NCI-H69 (cell line): Measurements from ENCODE around the gene DENND10.
"Not testable (repeated sequence)": the region's sequence is repeated elsewhere in the genome, so short reads cannot be mapped to it uniquely, and the experiment has no call there.

Experiments used
- DNase-seq: peaks from one replicate; lab custom pipeline; 2025; lab: John Stamatoyannopoulos, UW

The DENND10 gene

DNA sequence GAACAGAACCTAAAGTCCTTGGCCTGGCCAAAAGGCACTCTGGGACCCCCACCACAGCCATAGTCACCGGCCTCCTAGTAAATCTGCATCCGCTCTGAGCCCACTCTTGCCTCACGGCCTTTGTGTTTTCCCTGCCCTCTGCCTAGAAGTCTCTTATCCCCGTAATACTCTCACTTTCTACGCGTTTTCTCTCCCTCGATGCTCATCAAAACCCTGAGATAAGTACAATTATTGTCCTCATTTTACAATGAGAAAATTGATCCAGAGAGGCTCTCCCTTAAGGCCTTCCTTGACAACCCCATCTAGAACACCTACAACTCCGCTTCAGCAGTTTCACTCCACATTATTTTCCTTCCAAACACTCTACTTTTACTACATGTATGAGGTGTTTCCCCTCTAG is 63.1 kb downstream of the DENND10 start:
- no peak for DNase-seq

DNA sequence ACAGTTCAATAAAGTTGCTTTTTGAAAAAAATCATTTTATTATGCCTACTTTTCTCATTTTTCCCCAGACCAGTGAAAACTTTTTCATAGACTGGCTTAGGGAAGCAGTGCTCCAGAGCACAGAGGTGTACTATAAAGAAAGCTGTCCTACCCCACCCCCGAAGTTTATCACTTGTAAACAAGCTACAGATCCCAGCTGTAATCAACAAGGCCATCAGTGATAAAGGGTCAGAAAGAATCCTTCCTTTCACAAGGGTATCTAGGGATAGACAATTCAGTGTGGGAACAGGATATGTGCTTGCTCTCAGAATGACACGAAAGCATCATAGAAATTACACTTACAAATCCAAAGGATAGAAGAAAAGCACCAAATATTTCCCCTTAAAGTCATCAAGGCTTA is 70.2 kb downstream of the DENND10 start:
- no peak for DNase-seq

DNA sequence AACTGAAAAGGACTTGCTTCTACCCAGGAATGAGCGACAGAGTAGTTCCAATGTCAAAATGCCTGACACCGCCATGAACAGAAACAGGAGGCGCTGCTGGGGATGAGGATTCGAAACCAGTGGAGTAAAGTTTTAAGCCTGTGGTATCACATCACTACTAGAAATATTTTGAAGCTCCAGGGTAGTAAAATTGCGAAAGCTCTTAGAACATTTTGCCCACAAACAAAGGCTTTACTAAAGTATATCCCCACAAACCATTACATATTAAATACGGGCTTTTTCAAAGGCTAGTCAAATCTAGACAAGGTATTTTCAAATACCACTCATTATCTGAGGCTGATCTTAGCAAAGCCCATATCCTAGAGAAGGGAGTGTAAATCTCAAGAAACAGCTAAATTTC is 72.3 kb downstream of the DENND10 start:
- DNase-seq, result no peak

DNA sequence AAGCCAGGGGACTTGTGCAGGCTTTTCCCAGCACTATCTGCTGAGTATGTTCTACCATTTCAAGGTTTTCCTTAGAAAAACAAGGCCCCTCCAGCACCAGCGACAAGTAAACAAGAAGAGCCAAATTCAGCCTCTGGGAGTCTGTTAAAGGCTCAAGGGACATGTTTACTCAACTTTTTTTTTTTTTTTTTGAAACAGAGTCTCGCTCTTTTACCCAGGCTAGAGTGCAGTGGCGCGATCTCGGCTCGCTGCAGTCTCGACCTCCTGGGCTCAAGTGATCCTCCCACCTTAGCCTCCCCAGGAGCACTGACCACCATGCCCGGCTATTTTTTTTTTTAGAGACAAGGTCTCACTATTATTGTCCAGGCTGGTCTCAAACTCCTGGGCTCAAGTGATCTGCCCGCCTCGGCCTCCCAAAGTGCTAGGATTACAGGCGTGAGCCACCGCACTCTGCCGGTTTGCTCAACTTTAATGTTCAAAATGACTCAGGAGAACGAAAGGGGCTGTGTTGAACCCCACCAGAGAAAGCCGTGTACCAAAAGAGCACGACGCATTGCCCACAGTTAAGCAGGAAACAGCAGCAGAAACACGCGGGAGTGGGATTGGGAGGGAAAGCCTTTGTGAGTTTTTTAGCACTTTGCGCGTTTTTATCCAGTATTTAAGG is 73.9 kb downstream of the DENND10 start:
- DNase-seq, result no peak

DNA sequence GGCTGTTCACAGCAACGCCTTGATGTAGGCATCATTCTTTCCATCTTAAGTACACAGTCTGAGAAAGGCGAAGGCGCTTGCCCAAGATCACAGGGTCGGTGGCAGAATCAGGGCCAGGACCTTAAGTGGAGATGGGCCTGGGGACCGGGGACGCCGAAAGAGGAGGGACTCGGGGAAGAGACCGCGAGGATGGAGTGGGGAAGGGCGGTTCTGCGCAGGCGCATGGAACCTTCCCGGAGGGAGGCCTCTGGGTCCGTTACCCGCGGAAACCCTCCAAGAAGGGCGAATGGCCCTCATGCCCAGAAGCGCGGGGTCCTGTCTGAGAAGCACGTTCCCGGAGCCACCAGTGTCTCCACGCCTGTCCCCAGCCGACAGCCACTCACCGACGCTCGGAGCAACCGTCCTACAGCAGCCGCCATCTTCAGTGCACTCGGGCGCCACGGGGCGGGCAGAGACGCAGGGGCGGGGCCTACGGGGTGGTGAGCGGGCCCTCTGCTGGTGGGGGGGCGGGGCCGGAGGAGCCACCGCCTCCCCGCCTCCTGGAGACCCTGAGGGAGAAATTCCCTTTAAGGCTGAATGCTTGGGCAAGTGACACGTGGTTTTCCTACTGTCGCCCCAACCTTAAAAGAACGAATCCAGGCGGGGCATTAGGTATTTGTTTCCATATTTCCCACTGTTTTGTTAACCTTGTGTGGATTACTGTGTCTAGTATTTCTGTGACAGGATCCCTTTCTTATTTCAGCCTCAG is 74.6 kb downstream of the DENND10 start, which contains the start of gene PRDX3:
PRDX3 (minus strand) TSS at position 441 of the 748 bp plus-strand sequence; CDS start at position 419, 22 bp downstream.
- DNase-seq, result peak; percentile 92

DNA sequence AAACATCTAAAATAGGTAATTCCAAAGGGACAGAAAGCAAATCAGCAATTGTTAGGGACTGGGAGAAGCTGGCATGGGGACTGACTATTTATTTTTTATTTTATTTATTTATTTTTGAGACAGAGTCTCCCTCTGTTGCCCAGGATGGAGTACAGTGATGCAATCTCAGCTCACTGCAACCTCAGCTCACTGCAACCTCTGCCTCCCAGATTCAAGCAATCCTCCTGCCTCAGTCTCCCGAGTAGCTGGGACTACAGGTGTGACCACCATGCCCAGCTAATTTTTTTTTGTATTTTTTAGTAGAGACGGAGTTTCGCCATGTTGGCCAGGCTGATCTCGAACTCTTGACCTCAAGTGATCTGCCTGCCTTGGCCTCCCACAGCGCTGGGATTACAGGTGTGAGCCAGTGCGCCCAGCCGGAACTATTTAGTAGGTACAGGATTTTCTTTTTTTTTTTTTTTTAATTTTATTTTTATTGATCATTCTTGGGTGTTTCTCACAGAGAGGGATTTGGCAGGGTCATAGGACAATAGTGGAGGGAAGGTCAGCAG is 77.0 kb downstream of the DENND10 start:
- not testable (repeated sequence) for DNase-seq

DNA sequence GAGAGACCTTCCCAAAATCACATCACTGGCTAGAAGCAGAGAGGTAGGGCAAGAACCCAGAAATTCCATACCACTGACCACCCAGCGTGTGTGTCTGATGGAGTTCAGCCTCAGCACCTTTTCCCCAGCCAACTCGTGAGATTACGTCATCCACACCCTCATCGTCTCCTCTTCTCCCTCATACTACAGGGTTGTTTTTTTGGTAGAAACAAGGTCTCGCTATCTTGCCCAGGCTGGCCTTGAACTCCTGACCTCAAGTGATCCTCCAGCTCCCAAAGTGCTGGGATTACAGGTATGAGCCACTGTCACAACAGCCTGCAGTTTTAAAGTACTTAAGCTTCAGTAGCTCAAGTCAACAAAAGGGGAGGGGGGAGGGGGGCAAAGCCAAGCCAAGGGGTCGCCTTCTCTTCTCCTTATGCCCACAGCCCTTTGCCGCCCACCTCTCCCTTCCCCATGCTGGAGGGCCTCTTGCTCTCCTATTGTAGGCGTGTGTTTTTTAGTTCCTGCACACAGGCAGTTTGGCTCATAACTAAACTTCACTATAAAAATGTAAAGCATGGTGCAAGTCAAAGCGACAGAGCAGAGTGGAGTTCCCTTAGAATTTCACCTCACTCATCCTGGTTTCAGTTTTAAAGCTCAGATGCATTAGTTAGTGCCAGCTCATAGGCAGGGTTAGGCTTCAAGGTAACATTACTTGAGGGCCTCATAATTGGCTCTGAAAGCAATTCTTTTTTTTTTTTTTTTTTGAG is 79.9 kb downstream of the DENND10 start:
- DNase-seq, result no peak
